ENCODE results near the gene PRIM2.
"Not testable (repeated sequence)": the region's sequence is repeated elsewhere in the genome, so short reads cannot be mapped to it uniquely, and the experiment has no call there.

- TF ChIP-seq CTCF, POLR2A (IDR thresholded peaks at IDR 0.05): not testable (repeated sequence)
Measured at GRCh38 chr6:57500368-57501021, 183.1 kb downstream of the PRIM2 start.

All from Peyer's patch (tissue), 4 donors.